Stimulated activated CD4-positive, alpha-beta T cell treated with anti-CD3 and anti-CD28 coated beads, Interleukin-15, amount 100 ng/mL, for 1 hour (primary cell): ENCODE data around the gene GPR153.

Source experiments
- DNase-seq, 2 donors: peaks; one replicate each; pipeline ENCODE4 v3.0.0-alpha.2; 2020; ENCODE audit warnings: low read depth in 1 of 2, low spot score in 1 of 2

Gene GPR153

GRCh38 chr1:6287029-6287428 lies 26.1 kb upstream of the GPR153 start:
- DNase-seq, result no peak

GRCh38 chr1:6286266-6286665 lies 25.4 kb upstream of the GPR153 start:
- DNase-seq, result no peak

- DNase-seq, result no peak
Observed at GRCh38 chr1:6285336-6285735, 24.4 kb upstream of the GPR153 start.

- no peak for DNase-seq
Observed at GRCh38 chr1:6282577-6283270, 21.8 kb upstream of the GPR153 start.

- DNase-seq, result no peak
Observed at GRCh38 chr1:6281511-6282402, 20.9 kb upstream of the GPR153 start.

- no peak for DNase-seq
Observed at GRCh38 chr1:6280761-6281451, 20.0 kb upstream of the GPR153 start.

GRCh38 chr1:6279613-6280383 lies 18.9 kb upstream of the GPR153 start:
- no peak for DNase-seq

GRCh38 chr1:6279066-6279465 lies 18.2 kb upstream of the GPR153 start:
- DNase-seq, result no peak

GRCh38 chr1:6278263-6278662 lies 17.4 kb upstream of the GPR153 start:
- DNase-seq, result no peak

- no peak for DNase-seq
Observed at GRCh38 chr1:6276811-6277555, 16.1 kb upstream of the GPR153 start.

GRCh38 chr1:6275826-6276782 lies 15.2 kb upstream of the GPR153 start:
- no peak for DNase-seq

- no peak for DNase-seq
Observed at GRCh38 chr1:6274622-6275139, 13.8 kb upstream of the GPR153 start.

GRCh38 chr1:6274102-6274501 lies 13.2 kb upstream of the GPR153 start:
- DNase-seq, result no peak

- no peak for DNase-seq
Observed at GRCh38 chr1:6273380-6273891, 12.5 kb upstream of the GPR153 start.

- DNase-seq, result no peak
Observed at GRCh38 chr1:6272868-6273267, 12.0 kb upstream of the GPR153 start.

- no peak for DNase-seq
Observed at GRCh38 chr1:6272452-6272851, 11.6 kb upstream of the GPR153 start.

- DNase-seq, result no peak
Observed at GRCh38 chr1:6271554-6271953, 10.7 kb upstream of the GPR153 start.

GRCh38 chr1:6271006-6271405 lies 10.1 kb upstream of the GPR153 start:
- no peak for DNase-seq

GRCh38 chr1:6270401-6270800 lies 9.5 kb upstream of the GPR153 start:
- DNase-seq, result no peak
